ENCODE results near the gene BACE2.

- TF ChIP-seq, protein P1, sequence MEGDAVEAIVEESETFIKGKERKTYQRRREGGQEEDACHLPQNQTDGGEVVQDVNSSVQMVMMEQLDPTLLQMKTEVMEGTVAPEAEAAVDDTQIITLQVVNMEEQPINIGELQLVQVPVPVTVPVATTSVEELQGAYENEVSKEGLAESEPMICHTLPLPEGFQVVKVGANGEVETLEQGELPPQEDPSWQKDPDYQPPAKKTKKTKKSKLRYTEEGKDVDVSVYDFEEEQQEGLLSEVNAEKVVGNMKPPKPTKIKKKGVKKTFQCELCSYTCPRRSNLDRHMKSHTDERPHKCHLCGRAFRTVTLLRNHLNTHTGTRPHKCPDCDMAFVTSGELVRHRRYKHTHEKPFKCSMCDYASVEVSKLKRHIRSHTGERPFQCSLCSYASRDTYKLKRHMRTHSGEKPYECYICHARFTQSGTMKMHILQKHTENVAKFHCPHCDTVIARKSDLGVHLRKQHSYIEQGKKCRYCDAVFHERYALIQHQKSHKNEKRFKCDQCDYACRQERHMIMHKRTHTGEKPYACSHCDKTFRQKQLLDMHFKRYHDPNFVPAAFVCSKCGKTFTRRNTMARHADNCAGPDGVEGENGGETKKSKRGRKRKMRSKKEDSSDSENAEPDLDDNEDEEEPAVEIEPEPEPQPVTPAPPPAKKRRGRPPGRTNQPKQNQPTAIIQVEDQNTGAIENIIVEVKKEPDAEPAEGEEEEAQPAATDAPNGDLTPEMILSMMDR (conservative IDR thresholded peaks at IDR 0.05 in 1 of 2, IDR thresholded peaks at IDR 0.05 in 1 of 2; ENCODE audit: low read depth in 1 of 2, low read length in 2 of 2), result no peak
- no peak for TF ChIP-seq EZH2 (IDR thresholded peaks at IDR 0.05; ENCODE audit: low read length, missing control alignments)
Measured at GRCh38 chr21:41138711-41139110, 29.2 kb upstream of the BACE2 start.

All from fibroblast of lung (primary cell).